PFSK-1 (cell line): ENCODE measurements around the gene RBM18.

Experiments
- FOXP2 ChIP-seq: optimal IDR thresholded peaks from 2 replicates; pipeline ENCODE3; 2011; ENCODE audit warnings: borderline replicate concordance, control low read depth, inconsistent platforms; ENCODE audit not compliant: insufficient read depth; ENCODE audit errors: extremely low read length, extremely low read depth
- POLR2AphosphoS5 ChIP-seq: IDR thresholded peaks from 2 replicates; pipeline ENCODE4 v1.6.1; 2012; ENCODE audit warnings: low read depth, mild to moderate bottlenecking, control low read depth, low read length, moderate library complexity
- SIN3A ChIP-seq: IDR thresholded peaks from 2 replicates; pipeline ENCODE4 v1.6.1; 2012; ENCODE audit warnings: mild to moderate bottlenecking, low read length, moderate library complexity, borderline replicate concordance; ENCODE audit not compliant: insufficient read depth
- TAF1 ChIP-seq: IDR thresholded peaks from 2 replicates; pipeline ENCODE4 v1.6.1; 2012; ENCODE audit warnings: low read length, control low read depth, borderline replicate concordance; ENCODE audit not compliant: insufficient read depth
- TF ChIP-seq, protein P1 (sequence below), 2 experiments: IDR thresholded peaks; 2 replicates each; pipeline versions ENCODE4 v1.6.1 to v1.8.0; 2011 to 2012; ENCODE audit warnings: low read depth in 2 of 2, low read length in 2 of 2, control low read depth in 1 of 2, inconsistent platforms in 1 of 2, mild to moderate bottlenecking in 1 of 2, moderate library complexity in 1 of 2; ENCODE audit not compliant: insufficient read depth in 1 of 2

The RBM18 gene

DNA sequence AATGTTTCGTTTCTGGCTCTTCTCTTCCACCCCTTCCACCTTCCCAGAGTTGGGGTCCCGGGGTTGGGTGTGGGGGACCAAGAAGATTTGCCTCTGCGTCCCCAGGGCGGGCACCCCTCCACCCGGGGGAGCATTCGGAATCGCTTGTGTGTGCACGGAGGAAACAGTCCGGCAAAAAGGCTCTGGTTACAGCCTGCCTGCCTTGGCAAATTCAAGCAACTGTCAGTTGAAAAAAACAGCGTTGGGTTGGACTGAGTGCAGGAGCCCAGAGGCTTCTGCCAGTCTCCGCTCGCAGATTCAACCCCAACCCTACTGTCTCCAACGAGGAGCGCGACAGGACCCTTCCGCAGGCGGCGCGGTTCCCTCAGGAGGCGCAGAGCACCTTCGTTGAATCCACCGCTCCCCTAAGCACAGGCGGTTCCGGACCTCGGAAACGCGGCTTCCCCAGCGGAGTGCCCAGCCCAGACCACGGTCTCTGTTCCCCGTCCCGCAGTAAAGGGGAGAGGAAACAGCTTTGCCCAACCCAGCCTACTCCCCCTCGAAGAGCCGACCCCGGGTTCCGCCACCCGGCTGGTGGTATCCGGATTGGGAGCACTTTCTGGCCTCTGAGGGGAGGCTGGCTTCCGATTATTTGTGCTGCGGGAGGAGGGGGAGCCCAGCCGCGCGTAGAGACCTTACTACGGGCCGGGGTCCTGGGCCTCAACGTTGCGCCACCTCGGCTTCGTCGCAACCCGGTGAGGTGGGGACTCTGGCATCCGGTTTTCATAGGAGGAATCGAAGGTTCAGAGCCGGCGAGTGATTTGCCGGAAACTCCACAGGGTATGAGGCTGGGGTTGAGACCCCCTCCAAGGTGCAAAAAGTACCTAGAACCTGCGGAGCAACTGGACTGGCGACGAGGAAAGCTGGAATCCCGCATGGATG lies 45.4 kb downstream of the RBM18 start:
- TF ChIP-seq SIN3A (no peak), FOXP2 (no peak)

DNA sequence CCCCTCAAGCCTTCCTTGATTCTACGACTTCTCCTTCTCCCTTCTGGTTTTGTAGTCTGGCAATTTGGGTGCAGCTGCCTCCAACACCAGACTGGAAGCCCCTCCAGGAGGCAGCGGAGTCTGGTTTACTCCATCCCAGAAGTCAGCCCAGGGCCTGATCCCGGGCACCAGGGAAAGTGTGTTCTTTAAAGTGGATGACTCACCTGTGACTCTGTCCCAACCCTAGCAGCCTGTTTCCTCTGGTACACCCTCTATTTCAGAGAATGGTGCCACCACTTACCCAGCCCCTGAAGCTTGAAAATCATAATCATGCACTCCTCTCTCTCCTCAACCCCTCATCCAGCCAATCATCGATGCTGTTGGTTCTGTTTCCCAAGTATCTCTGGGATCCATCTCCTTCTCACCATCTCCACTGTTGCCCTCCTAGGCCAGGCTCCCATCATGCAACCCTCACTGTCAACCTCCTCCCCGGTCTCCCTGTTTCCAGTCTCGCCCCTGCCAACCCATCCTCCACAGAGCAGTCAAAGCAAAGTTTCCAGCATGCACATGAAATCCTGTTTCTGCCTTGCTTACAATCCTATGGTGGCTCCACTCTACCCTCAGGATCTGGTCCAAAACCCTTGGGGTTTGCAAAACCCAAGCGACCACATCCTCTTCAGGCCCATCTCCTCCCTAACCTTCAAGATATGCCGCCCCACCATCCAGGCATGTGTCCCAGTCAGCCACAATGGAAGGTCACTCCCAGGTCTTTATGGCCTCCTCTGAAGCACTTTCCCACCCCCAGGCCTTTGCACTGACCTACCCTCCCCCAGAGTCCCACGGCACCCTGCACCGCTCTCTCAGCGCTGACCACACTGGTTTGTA lies 46.3 kb downstream of the RBM18 start:
- TF ChIP-seq, protein P1, sequence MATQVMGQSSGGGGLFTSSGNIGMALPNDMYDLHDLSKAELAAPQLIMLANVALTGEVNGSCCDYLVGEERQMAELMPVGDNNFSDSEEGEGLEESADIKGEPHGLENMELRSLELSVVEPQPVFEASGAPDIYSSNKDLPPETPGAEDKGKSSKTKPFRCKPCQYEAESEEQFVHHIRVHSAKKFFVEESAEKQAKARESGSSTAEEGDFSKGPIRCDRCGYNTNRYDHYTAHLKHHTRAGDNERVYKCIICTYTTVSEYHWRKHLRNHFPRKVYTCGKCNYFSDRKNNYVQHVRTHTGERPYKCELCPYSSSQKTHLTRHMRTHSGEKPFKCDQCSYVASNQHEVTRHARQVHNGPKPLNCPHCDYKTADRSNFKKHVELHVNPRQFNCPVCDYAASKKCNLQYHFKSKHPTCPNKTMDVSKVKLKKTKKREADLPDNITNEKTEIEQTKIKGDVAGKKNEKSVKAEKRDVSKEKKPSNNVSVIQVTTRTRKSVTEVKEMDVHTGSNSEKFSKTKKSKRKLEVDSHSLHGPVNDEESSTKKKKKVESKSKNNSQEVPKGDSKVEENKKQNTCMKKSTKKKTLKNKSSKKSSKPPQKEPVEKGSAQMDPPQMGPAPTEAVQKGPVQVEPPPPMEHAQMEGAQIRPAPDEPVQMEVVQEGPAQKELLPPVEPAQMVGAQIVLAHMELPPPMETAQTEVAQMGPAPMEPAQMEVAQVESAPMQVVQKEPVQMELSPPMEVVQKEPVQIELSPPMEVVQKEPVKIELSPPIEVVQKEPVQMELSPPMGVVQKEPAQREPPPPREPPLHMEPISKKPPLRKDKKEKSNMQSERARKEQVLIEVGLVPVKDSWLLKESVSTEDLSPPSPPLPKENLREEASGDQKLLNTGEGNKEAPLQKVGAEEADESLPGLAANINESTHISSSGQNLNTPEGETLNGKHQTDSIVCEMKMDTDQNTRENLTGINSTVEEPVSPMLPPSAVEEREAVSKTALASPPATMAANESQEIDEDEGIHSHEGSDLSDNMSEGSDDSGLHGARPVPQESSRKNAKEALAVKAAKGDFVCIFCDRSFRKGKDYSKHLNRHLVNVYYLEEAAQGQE (IDR thresholded peaks at IDR 0.05; ENCODE audit: insufficient read depth in 1 of 2, low read depth in 2 of 2, low read length in 2 of 2), result no peak
- TF ChIP-seq POLR2AphosphoS5, result no peak
- TF ChIP-seq FOXP2, result no peak
- no peak for TF ChIP-seq SIN3A
- TF ChIP-seq TAF1, result no peak

DNA sequence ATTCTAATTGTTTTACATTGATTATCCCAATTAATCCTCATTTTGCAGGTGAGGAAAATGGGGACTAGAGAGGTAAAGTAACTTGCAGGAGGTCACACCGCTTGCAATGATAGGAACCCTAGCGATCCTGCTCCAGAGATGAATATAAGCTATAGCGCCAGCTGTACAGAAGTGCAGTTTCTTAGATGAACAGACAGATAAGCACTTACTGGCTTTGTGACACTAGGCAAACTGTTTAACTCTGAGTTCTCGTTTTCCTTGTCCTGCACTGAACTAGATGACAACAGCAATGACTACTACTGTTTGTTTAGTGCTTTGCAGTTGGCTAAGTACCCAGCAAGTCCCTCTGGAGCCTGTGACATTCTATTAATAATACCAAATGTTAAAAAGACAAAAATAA lies 47.0 kb downstream of the RBM18 start:
- TF ChIP-seq FOXP2 (no peak), POLR2AphosphoS5 (no peak)

DNA sequence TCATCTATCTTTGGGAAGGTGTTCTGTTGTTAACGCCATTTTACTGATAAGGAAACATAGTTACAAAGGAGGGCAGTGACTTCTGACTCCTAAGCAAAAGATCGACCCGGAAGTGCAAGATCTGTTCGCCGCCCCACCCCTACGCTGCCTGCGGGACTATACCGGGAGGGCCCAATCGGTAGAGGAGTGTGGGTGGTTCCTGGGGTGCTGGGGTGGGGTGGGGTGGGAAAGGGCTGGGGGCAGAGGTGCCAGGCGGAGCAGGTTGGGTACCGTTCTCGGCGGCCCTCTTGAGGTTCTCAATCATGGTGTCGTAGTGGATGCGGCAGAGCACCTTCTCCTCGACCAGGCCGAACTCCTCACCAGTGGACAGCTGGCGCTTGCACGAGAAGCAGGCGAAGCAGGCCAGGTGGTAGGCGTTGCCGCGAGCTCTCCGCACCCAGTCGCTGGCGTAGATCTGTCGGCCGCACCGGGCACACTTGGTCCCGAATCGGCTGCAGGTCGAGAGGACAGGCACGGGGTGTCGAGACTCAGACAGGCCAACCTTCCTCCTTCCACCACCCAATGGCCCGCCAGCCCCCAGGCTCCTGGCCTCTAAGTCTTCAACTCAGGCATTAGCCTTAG lies 47.7 kb downstream of the RBM18 start:
- no peak for TF ChIP-seq SIN3A
- no peak for TF ChIP-seq TAF1
- TF ChIP-seq, protein P1 (IDR thresholded peaks at IDR 0.05; ENCODE audit: insufficient read depth in 1 of 2, low read depth in 2 of 2, low read length in 2 of 2), result no peak
- no peak for TF ChIP-seq FOXP2

DNA sequence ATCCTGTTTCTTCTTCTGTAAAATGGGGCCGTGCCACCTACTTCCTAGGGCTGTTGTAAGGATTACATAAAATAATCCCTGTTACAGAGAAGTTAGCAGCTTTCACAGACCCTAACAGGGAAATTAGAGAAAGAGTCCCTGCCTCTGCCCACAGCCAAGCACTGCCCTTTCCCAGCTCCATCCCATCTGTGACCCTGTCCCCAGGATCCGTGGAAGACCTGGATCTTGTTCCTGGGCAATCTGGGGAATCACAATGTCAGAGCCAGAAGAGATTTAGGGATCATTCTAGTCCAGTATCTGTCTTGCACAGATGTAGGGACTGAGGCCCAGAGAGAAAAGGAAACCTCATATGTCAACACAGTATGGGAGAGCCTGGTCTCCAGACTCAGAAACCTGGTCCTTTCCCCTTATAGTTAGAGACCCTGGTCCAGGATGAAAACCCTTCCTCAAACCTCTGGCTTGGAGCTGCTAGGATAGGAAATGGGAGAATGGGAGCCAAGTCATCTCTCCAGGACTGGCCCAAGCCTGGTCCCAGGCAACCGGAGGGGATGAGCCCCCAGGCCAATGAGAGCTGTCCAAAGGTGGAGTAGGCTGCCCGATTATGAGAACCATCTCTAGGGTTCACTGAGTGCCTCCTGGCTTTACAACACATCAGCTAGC lies 48.4 kb downstream of the RBM18 start:
- TF ChIP-seq SIN3A (no peak), TAF1 (no peak), POLR2AphosphoS5 (no peak), FOXP2 (no peak)
- TF ChIP-seq, protein P1 (IDR thresholded peaks at IDR 0.05; ENCODE audit: insufficient read depth in 1 of 2, low read depth in 2 of 2, low read length in 2 of 2), result no peak
